SK-N-DZ (cell line): ENCODE data around the gene YWHAG.
"Not testable (repeated sequence)": the region's sequence is repeated elsewhere in the genome, so short reads cannot be mapped to it uniquely, and the experiment has no call there.

Experiments
- DNase-seq: peaks from one replicate; pipeline ENCODE4 v3.0.0-alpha.2; 2015; ENCODE audit warnings: low spot score

YWHAG gene

GRCh38 chr7:76380623-76380966 is 21.8 kb upstream of the YWHAG start:
- no peak for DNase-seq

GRCh38 chr7:76377186-76377918 is 18.6 kb upstream of the YWHAG start:
- DNase-seq: no peak

DNA sequence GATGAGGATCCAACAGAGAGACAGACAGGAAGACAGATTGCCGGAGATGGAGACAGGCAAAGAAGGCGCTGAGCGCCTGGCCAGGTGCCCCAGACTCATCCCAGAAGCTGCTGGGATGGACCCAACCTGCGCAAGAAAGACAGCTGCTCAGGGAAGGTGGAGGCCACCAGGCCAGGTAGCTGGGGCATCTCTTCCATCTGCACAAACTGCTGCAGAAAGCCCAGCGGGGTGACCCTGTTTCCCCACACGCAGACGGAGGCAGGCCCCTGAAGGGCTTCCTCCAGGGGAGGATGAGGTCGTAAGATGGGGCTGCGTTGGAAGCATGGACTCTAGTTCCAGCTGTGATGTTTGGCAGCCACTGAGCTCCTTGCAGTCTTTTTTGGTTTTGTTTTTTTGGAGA is 16.5 kb upstream of the YWHAG start:
- DNase-seq: no peak

- DNase-seq: peak; percentile 40
Observed at GRCh38 chr7:76372984-76373833, 14.4 kb upstream of the YWHAG start.

GRCh38 chr7:76371396-76371795 is 12.6 kb upstream of the YWHAG start:
- DNase-seq: no peak

- no peak for DNase-seq
Observed at GRCh38 chr7:76369018-76369417, 10.2 kb upstream of the YWHAG start.

GRCh38 chr7:76368190-76368589 is 9.4 kb upstream of the YWHAG start:
- DNase-seq: no peak

DNA sequence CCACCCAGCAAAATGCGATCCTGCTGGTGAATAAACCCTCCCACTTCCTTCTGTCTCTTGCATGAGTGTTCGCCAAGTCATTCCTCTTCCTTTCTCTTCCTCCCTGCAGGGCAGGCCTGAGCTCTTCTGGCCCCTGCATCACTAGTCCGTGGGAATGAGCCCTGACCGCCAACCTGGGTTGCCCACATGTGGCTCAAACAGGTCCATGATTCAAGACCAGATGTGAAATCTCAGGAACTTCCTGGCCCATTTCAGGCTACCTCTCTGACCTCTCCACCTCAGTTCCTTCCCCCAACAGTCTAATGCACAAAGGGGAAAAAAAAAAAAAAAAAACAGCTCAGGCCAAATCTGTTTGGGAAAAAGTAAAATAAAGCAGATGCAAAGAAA is 5.4 kb upstream of the YWHAG start:
- no peak for DNase-seq

GRCh38 chr7:76363754-76364153 is 5.0 kb upstream of the YWHAG start:
- DNase-seq: not testable (repeated sequence)

DNA sequence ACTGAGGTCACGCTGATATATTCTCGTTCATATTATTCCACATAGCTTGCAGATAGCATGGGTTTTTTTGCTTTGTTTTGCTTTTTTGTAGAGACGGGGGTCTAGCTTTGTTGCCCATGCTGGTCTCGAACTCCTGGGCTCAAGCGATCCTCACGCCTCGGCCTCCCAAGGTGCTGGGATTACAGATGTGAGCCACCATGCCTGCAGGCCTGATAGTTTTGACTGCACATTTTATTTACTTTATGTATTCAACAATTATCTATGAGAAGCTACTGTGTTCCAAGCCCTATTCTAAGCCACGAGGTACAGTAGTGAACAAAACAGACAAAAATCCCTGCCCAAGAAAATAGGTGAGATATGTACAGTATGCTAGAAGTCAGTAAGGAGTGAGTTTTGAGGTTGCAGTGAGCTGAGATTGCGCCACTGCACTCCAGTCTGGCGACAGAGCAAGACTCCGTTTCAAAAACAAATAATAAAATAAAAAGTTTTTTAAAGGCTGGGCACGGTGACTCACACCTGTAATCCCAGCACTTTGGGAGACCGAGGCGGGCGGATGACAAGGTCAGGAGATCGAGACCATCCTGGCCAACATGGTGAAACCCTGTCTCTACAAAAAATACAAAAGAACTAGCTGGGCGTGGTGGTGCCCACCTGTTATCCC is 1.3 kb upstream of the YWHAG start:
- no peak for DNase-seq

DNA sequence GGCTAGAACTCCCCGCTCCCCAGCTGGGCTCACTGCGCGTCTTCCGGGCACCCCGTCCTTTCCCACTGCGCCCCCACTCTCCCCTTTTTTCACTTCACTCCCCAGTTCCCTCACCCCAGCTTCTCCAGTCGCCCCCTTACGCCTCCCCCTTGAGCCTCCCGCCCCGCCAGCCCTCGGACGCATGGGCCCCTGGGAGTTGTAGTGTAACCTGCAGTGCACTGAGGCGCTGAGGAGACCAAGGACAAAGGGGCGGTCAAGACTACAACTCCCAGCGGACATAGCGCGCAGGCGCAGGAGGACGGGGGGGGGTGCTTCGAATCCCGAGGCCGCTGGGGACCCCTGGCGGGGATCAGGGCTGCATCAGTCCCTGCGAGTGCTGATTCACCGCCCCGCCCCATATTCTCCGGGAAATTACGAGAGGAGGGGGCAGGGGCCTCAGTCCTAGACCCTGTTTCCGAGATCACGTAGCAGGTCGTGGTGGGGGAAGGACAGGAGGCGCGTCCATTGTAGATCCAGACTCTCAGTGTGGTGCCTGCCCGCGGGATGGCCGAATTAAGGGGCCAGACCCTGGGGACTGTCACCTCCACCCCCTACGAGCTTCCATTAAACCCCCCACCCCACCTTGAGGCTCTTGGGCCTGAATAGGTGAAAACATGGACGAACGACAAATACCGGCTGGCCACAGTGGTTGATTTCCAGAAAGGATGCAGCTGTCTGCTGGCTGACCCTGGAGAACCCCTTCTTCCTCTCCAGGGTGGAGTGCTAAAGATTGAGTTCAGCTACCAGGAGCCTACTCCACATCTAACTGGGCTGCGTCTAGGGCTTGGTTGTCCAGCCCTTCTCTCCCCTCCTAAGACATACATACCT is 553 bp upstream of the YWHAG start:
- DNase-seq: peak; percentile 98

- peak; percentile 43 for DNase-seq
Observed at GRCh38 chr7:76358011-76358480, 745 bp downstream of the YWHAG start.

GRCh38 chr7:76357475-76358010 is 1.2 kb downstream of the YWHAG start:
- no peak for DNase-seq

GRCh38 chr7:76356823-76357222 is 2.0 kb downstream of the YWHAG start:
- DNase-seq: no peak

- no peak for DNase-seq
Observed at GRCh38 chr7:76356115-76356514, 2.7 kb downstream of the YWHAG start.

DNA sequence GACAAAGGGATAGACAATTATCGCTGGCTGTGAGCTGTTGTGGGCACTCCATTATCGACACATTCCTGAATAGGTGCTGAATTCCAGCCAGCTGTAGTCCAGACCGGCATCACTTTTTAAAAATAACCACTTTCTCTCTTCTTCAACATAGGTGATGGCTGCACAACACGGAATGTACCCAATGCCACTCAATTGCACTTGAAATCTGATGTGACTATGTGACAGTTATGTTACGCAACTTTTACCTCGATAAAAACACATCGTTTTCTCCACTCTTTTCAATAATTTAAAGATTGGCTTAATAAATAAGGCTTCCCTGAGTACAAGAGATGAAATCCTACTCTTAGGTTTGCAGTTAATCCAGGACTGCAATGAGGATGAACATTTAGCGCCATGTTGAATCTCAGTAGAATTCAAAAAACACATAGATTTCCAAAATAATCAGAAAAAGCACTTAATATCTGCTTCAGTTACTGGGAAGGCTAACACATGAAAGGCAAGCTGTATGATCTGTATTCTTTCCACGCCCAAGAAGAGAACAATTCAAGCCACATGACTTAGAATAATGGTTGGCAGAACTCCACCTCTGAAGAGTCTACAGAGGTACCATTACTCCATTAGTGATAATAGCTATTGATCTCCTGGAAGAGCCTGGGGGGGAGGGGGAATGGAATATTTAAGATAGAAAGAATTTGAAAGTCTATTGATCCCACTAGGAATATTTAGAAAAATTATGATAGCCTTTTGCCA is 3.6 kb downstream of the YWHAG start:
- DNase-seq: no peak

- DNase-seq: no peak
Observed at GRCh38 chr7:76354516-76354915, 4.3 kb downstream of the YWHAG start.

DNA sequence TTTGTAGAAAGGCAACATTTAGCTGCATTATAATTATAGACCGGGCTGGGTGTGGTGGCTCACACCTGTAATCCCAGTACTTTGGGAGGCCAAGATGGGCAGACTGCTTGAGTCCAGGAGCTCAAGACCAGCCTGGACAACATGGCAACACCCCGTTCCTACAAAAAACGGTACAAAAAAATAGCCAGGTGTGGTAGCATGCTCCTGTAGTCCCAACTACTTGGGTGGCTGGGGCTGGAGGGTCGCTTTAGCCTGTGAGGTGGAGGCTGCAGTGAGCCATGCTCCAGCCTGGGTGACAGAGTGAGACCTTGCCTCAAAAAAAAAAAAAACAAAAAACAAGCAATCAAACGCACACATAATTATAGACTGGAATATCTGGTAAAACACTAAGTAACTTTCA is 5.0 kb downstream of the YWHAG start:
- DNase-seq: no peak

DNA sequence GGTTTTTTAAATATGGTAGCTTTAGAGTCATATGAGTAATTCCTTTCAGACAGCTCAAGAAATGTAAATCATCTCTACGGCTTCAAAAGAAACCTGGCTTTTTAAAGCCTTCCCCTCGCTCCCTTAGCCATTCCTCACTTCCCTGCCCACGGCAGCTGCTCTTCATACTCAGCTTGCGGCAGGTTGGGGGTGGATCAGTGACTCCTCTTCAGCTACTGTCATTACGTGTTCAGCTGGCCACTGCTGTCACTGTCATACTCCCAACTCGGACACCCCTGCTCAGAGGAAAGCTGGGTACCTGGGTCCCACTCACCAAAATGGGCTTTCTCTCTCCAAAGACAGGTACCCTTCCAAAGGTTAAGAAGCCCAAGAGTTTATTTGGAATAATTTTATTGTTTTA is 6.6 kb downstream of the YWHAG start:
- no peak for DNase-seq

GRCh38 chr7:76351372-76351771 is 7.4 kb downstream of the YWHAG start:
- DNase-seq: no peak
